PC-9 (cell line): ENCODE data around the gene PTPRA.
"Not testable (repeated sequence)": the region's sequence is repeated elsewhere in the genome, so short reads cannot be mapped to it uniquely, and the experiment has no call there.

Source experiments
- CTCF ChIP-seq: fragments of 200-600 bp; sonication (generic); conservative IDR thresholded peaks from 2 replicates; pipeline ENCODE4 v1.6.1; 2017; ENCODE audit warnings: mixed run types, antibody characterized with exemption, mild to moderate bottlenecking, moderate library complexity
- EZH2 ChIP-seq: fragments of 200-600 bp; sonication (generic); IDR thresholded peaks from 2 replicates; pipeline ENCODE4 v1.8.0; 2017; ENCODE audit warnings: antibody characterized with exemption, low read depth

DNA sequence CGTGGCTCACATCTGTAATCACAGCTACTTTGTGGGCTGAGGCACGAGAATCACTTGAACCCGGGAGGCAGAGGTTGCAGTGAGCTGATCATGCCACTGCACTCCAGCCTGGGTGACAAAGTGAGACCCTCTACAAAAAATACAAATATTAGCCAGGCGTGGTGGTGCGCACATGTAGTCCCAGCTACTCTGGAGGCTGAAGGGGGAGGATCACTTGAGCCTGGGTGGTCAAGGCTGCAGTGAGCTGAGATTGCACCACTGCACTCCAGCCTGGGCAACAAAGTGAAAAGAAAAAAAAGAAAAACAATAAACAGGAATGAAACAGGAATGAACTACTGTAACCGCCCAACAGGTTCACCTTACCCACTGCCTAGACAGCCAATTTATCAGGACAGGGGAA lies 190.8 kb downstream of the PTPRA start:
- TF ChIP-seq CTCF, EZH2: not testable (repeated sequence)
